Left ventricle myocardium inferior (tissue), 1 donor: ENCODE data around the gene FAM229A. TPM values are rescaled to one million over a fixed set of nuclear protein-coding genes. Genes with fewer than 3 reads are reported as not detected.
"Not testable (repeated sequence)": the region's sequence is repeated elsewhere in the genome, so short reads cannot be mapped to it uniquely, and the experiment has no call there.

Experiments used
- DNase-seq: peaks from one replicate; pipeline ENCODE4 v3.0.0-alpha.2; 2020
- H3K27ac ChIP-seq: fragments of 200-600 bp; replicated peaks from 2 replicates; pipeline ENCODE4 v1.8.0; 2021
- H3K27me3 ChIP-seq: fragments of 200-600 bp; 2 replicates; pipeline ENCODE4 v1.8.0; 2021; ENCODE audit warnings: low read depth
- H3K36me3 ChIP-seq: fragments of 200-600 bp; 2 replicates; pipeline ENCODE4 v1.8.0; 2021
- H3K4me1 ChIP-seq: fragments of 200-600 bp; 2 replicates; pipeline ENCODE4 v1.8.0; 2021
- H3K4me3 ChIP-seq: fragments of 200-600 bp; 2 replicates; pipeline ENCODE4 v1.8.0; 2021; ENCODE audit warnings: mild to moderate bottlenecking, moderate library complexity
- H3K9me3 ChIP-seq: fragments of 200-600 bp; replicated peaks from 2 replicates; pipeline ENCODE4 v1.8.0; 2021
- intact Hi-C: fragments of 100-400 bp; cut with micrococcal nuclease; formaldehyde crosslinking; loops from one replicate; pipeline ENCODE4 v1.11.0; 2022
- total RNA-seq: library from RNA; stranded (reverse); fragmentation: NEBNext Ultra II Directional; extraction: Animal tissue kit (Norgen Biotek cat#: 25700); gene quantifications from one replicate; pipeline ENCODE4 v1.2.1, GENCODE V29; 2021
- TF ChIP-seq, protein P1 (sequence below): fragments of 200-600 bp; IDR thresholded peaks from 2 replicates; pipeline ENCODE4 v1.8.0; 2021; ENCODE audit warnings: antibody characterized with exemption, mild to moderate bottlenecking, borderline replicate concordance
- donor health status: DM: no; HTN: yes; CAD: no; lungs with severe emphysema.

The FAM229A gene
- total RNA-seq, 1 donor from 2014 or later = 2.1 TPM

DNA sequence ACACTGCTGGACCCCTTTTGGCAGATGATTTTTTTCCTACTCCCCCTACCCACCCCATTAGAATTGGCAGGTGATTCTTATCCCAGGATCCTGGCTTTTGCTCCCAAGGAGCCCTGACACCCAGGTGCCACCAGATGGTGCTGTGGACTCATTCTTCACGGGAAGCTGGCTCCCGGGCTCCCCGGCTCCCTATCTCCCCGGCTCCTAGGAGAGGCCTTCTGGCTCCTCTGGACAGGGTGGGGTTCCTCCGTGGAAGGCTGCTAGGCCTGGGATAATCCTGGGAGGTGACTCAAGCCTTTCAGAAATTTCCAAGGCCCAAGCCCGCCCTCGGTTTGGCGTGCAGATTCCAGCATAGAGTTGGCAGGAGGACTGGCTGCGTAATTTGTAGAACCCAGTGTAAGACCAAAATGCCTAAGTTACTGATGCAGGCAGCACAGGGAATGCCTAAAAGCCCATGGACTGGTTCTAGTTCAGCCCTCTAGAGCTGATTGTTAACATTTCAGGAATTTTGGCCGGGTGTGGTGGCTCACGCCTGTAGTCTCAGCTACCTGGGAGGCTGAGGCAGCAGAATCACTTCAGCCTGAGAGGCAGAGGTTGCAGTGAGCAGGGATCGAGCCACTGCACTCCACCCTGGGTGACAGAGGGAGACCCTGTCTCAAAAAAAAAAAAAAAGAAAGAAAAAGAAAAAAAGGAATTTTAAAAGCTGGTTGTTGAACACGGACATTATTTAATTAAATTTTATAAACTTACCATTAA, 38.8 kb upstream of the FAM229A start:
- Histone ChIP-seq H3K36me3 (no peaks in the 10 kb centered on the region), H3K27me3 (no peaks in the 10 kb centered on the region), H3K4me1 (peaks cover 5% of the 10 kb centered on the region), H3K9me3 (no peaks in the 10 kb centered on the region), H3K27ac (peak overlapping the region; percentile 77), H3K4me3 (no peak overlapping the region)
- peak; percentile 83 for DNase-seq
- intact Hi-C loops = no loop called here
- TF ChIP-seq, protein P1, sequence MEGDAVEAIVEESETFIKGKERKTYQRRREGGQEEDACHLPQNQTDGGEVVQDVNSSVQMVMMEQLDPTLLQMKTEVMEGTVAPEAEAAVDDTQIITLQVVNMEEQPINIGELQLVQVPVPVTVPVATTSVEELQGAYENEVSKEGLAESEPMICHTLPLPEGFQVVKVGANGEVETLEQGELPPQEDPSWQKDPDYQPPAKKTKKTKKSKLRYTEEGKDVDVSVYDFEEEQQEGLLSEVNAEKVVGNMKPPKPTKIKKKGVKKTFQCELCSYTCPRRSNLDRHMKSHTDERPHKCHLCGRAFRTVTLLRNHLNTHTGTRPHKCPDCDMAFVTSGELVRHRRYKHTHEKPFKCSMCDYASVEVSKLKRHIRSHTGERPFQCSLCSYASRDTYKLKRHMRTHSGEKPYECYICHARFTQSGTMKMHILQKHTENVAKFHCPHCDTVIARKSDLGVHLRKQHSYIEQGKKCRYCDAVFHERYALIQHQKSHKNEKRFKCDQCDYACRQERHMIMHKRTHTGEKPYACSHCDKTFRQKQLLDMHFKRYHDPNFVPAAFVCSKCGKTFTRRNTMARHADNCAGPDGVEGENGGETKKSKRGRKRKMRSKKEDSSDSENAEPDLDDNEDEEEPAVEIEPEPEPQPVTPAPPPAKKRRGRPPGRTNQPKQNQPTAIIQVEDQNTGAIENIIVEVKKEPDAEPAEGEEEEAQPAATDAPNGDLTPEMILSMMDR = peak; percentile 94

DNA sequence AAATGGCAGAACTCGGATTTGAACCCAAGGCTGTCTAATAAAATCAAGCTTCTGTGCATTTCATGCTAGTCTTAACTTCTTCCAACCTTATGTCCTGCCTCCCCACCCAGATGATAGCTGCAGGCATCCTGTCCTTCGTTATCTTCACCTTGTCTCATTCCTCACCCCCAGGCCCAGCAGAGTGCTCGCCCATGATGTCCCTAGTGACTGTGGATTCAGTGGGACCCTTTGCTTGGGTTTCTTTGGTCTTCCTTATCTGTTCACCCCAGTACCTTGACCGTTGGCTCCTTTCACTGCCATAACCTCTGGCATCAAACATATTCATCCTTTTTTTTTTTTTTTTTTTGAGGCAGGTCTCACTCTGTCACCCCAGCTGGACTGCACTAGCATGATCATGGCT, 37.6 kb upstream of the FAM229A start:
- H3K27ac ChIP-seq = no peak overlapping the region
- intact Hi-C loops = no loop called here
- TF ChIP-seq, protein P1 = no peak
- H3K4me3 ChIP-seq = no peak overlapping the region
- no peak for DNase-seq
- peaks cover 14% of the 10 kb centered on the region for H3K4me1 ChIP-seq
- no peaks in the 10 kb centered on the region for H3K36me3 ChIP-seq
- H3K9me3 ChIP-seq = no peaks in the 10 kb centered on the region
- no peaks in the 10 kb centered on the region for H3K27me3 ChIP-seq

DNA sequence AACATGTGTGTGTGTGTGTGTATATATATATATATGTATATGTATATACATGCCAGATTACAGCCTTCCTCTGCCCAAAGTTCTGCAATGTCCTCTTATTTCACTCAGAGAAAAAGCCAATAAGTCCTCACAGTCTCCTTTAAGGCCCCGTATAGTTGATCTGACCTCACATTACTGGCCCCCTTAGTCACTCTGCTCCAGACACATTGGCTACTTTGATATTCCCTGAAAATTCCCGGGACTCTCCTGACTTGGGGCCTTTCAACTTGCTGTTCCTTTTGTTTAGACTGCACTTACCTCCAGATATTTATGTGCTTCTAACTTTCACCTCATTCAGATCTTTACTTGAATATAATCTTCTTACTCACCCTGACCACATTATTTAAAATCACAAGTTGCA, 36.1 kb upstream of the FAM229A start:
- TF ChIP-seq, protein P1 = no peak
- Histone ChIP-seq H3K27me3 (no peaks in the 10 kb centered on the region), H3K27ac (no peak overlapping the region), H3K4me3 (no peak overlapping the region), H3K4me1 (peaks cover 25% of the 10 kb centered on the region), H3K36me3 (no peaks in the 10 kb centered on the region), H3K9me3 (no peaks in the 10 kb centered on the region)
- DNase-seq = no peak
- intact Hi-C loops = no loop called here

DNA sequence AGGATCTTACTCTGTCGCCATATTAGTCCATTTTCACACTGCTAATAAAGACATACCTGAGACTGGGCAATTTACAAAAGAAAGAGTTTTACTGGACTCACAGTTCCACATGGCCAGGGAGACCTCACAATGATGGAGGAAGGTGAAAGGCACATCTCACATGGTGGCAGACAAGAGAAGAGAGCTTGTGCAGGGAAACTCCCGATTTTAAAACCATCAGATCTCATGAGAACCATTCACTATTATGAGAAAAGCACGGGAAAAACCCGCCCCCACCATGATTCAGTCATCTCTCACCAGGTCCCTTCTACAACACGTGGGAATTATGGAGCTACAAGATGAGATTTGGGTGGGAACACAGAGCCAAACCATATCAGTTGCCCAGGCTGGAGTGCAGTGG, 34.2 kb upstream of the FAM229A start:
- DNase-seq, H3K4me3 ChIP-seq, H3K27ac ChIP-seq, H3K27me3 ChIP-seq, H3K9me3 ChIP-seq, intact Hi-C loops: not testable (repeated sequence)
- H3K36me3 ChIP-seq = peaks cover 17% of the 10 kb centered on the region
- H3K4me1 ChIP-seq = peaks cover 44% of the 10 kb centered on the region

DNA sequence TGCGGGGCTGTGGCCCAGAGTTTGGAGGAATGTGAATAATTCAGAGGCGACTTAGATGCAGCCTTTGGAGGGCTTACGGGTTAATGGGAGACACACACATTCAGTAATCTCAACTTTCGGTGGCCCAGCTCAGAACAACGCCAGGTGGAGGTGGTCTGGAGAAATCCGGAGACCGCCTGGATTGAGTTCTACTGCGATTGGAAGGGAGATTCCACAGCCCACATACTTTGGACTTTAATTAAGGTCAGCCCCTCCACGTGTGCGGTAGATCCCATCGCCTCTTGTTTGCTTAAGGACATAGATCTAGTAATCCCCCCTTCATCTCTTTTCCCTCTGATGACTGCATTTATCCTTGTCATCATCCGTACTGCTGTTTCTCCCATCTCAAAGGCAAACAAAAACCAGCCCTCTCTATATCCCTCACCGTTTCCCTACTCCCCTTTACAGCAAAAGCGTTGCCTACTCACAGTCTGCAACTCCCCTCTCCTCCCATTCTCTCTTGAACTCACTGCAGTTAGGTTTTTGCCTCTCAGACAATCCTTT, 32.7 kb upstream of the FAM229A start:
- Histone ChIP-seq H3K27ac (peak overlapping the region; percentile 97), H3K9me3 (no peaks in the 10 kb centered on the region), H3K27me3 (no peaks in the 10 kb centered on the region), H3K4me3 (peak overlapping the region; percentile 81), H3K4me1 (peaks cover 55% of the 10 kb centered on the region), H3K36me3 (peaks cover 32% of the 10 kb centered on the region)
- intact Hi-C loops = no loop called here
- TF ChIP-seq, protein P1 = no peak
- DNase-seq = no peak
